Stimulated activated CD4-positive, alpha-beta T cell treated with anti-CD3 and anti-CD28 coated beads, TNF-alpha, amount 100 ng/mL, for 1 hour (primary cell): ENCODE data around the gene NT5DC3.
"Not testable (repeated sequence)": the region's sequence is repeated elsewhere in the genome, so short reads cannot be mapped to it uniquely, and the experiment has no call there.

Experiments used
- DNase-seq, 3 donors: peaks; one replicate each; pipeline ENCODE4 v3.0.0-alpha.2; 2020; ENCODE audit warnings: low read depth in 3 of 3, low spot score in 1 of 3

Gene NT5DC3

DNA sequence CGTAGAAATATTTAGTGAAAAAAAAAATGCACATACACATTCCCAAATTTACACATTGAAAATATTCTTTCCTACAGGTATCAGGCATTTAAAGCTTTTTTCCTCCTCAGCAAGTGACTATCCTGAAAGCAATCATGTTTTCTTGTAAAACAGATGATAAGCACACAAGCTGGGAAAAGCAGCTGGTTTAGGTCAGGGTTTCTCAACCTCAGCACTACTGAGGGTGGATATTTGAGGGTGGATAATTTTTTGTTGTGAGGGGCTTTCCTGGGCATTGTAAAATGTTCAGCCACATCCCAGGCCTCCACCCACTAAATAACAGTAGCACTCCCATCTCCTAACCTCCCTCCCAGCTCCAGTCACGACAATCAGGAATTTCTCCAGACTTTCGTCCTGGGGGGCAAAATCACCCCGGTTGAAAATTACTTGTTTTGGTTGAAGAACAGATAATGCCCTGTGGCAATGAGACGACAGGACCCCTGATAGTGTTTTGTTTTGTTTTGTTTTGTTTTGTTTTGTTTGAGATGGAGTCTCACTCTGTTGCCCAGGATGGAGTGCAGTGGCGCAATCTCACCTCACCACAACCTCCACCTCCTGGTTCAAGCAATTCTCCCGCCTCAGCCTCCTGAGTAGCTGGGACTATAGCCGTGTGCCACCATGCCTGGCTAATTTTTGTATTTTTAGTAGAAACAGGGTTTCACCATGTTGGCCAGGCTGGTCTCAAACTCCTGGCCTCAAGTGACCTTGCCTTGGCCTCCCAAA is 15.0 kb upstream of the NT5DC3 start:
- DNase-seq, result no peak

DNA sequence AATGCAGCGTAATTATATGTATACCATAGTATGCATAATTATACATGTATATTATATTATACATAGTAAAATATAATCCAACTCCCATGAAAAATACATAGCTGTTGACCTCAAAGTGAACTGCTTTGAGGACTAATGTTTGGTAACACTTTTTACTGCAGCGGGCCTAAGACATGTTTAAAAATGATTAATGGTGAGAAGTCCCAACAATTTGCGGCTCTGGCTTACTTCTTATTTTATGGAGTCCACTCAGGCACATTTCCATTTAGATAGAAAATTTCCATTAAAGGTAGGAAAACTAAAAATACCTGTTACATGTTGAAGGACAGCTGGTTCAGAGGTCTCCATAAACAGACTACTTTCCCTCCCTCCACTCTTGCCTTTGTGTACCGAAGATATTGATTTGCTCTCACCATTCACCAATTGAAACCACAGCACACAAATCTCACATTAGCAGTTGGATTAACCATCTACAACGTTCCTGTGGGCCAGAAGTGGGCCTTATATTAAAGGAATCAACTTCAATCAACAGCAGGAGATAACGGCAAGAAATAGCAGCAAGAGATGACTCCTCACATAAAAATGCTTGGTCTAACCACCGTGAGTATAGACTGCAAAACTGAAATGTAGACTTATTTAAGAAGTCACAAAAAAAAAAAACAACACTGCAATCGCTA is 14.1 kb upstream of the NT5DC3 start:
- no peak for DNase-seq

DNA sequence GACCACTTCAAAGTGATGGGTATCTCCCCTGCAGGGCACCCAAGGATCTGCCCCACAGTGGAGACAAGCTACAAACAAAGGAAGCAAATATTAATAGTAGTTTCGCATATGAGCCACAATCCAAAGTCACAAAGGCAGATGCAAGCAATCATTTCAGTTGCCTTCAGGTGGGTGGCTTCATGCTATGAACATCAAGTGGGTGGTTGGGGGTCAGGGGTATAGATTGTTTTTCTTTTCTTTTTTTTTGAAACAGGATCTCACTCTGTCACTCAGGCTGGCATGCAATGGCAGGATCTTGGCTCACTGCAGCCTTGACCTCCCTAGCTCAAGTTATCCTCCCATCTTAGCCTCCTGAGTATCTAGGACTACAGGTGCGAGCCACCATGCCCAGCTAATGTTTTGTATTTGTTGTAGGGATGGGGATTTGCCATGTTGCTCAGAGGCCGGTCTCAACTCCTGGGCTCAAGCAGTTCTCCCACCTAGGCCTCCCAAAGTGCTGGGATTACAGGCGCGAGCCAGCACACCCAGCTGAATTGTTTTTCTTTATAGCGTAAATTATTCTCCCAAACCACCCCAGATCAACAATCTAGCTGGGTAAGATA is 13.4 kb upstream of the NT5DC3 start:
- no peak for DNase-seq

DNA sequence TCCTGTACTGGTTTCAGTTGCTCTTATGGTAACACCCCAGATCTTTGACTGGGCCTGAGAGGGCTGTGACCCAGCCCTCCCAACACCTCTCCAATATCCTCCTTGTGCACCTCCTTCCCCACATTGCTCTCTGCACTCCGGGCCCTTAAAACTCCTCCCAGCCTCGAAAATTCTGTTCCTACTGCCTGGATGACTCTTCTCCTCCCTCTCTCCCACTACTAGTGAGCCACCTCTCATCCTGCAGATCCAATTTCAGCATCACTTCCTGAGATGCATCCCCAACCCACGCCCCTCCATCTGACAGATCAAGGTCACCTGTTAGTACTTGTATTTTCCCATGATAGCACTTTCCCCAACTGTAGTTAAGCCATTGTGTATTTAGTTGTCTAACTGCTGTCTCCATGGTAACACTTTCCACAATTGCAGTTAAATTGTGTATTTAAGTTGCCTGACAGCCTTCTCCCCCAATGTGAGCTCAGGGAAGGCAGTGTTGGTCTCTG is 11.5 kb upstream of the NT5DC3 start:
- no peak for DNase-seq

DNA sequence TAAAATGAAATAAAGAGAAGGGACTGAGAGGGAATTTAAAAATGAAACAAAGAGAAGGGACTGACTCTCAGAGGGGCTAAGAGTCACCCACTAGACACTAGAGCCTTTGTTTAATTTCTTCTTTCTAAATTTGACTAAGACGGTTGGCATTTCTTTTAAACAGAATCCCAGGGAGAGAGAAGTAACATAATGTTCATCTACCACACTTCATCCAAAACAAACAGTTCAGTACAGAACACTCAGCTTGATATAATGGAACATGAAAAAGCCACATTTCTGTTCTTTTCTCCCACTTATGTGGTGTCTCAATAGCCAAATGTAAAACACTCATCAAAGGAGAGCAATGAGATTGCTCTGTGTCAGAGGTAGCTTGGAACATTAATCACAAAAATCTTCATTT is 10.1 kb upstream of the NT5DC3 start:
- no peak for DNase-seq

DNA sequence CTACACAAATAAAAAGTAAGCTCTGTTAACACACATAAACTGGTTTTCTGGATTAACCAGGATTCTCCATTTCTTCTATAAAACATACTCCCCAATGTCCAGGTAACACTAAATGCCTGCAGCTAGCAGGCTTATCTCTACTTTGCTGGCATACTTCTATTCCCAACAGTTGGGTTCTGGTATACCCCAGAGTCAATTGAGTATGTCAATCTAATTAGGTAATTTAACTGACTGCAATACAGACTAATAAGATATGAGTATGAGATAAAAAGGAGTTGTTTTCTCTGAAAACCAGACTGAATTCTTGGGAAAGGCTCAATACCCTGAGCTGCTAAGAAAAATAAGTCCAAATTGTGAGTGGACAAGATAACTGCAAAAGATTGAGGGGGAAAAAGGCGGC is 9.4 kb upstream of the NT5DC3 start:
- DNase-seq, result no peak

DNA sequence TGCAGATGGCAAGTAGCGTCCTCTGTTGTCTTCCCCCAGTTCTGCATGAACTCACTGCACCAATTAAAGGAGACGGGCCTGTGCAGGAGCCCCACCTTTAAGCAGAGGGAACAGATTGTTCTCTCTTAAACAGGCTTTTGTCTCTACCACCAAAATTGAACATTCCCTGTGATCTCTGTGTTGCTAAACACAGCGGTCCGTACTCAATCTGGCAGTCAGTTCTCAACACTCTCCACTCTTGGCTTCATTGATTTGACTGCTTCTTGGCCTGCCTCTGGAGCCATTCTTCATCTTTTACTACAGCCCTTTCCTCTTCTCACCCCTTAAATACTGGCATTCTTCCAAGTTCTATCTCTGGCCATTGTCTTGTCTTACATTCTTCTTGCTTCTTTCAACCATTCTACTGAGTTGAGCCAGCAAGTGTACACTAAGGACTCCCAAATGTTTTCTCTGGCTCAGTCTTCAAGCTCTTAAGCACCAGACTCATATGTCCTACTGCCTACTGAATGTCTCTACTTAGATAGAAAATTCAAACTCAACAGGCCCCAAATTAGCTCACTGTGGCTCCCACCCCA is 8.0 kb upstream of the NT5DC3 start:
- DNase-seq, result no peak

DNA sequence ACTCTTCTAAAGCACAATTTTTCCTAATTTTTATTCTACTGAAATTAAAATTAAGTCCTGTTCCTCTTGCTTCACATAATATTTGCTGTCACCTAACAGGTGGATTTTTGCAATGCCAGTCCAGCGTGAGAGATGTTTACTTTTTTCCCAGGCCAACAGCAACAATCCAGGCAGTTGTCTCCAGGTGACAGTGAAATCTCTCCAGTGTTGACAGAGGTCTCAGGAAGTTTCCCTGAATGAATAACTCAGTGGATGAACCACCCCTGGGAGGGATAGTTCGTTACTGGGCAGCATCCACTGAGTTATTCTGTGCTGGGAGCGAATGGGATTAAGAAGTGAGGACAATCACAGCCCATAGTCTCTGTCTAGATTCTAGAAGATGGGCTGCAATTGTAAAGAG is 7.1 kb upstream of the NT5DC3 start:
- DNase-seq, result no peak

DNA sequence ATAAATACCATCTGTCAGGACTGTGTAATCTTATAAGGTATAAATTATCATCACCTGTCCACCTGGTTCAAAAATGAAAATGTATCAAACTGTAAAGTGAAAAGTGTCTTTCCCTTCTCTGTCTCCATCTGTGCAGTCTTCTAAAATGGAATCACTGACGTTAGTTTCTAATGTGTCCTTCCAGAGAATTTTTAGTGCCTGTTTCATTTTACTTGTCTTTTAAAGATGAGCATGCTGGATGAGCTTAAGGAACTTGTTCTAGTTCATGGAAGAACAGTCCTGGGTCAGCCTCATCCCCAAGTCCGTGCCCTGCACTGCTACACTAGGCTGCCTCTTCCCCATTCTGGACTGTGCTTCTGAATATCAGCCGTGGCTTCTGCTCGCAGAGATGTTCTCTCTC is 5.4 kb upstream of the NT5DC3 start:
- DNase-seq, result no peak

DNA sequence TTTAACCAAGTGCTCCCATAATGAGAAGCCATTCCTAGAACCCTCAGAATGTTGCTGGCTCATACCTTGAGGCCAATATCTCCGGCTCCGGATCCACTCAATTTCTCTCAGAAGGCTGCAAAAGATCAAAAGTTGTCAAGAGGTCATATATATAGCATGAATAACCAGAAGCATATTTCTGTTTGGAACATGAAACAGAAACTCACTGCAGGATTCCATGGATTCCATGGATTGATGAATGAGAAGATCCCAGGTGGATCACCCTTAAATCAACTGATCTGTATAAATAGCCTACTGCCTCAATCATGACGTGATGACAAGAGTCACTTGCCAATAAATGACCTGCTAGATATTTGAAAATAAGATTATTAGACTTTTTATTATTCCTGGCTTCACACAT is 3.3 kb upstream of the NT5DC3 start:
- DNase-seq, result no peak

DNA sequence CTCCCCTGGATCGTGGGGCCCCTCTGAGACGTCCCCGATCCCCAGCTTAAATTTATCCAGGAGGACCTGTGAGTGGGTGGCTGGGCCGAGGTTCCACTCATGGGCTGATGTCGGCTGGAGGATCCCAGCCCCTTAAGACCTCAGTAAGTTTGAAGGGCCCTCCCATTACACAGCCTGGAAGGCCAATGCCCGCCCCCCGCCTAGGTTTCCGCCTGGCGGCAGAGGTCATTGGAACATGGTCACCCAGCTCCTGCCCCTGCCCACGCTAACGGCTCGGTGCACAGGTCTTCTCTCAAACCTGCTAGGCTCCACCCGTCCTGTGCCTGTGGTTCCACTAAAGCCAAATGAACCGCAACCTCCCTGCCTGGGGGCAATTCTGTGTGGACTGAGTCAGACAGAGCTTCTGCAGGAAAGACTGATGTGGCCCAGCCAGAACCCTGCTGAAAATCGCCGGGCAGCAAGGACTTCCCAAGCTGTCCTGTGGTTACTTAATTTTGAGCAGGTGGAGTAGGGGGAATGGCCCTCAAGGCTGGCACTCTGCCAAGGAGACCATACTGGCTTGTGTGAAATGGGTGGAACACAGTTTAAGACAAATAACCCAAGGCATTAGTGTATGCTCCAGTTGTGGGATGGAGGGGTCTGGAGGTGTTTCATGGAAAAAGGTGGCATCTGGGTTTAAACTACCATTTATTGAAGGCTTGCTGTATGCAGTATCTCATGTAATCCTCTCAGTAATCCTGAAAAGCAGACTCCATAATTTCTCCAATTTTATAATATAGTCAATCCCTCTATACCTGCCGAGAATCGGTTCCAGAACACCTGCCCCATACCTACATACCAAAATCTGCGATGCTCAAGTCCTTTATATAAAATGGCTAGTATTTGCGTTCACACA is 903 bp upstream of the NT5DC3 start:
- peak in 2 of 3 donors; percentile 1 to 10 for DNase-seq

DNA sequence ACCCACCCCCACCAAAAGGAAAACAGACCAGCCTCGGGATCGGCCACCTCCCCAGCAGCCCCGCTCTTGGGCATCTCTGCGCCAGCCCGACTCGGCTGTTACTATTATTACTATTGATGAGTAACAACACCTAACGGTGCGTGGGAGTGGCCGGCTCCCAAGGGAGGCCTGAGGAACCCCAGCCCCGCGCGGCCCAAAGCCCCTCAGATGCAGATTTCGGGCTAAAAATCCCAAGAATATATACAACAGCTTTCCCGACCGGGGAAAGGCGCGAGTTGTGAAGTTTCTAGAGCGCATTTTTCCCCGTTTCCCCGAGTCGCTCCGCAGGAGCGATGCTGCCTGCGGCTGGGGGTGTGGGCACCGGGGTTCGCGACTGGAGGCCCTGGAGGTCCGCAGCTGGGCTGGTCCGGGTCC is 565 bp downstream of the NT5DC3 start:
- DNase-seq, result peak in 1 of 3 donors; percentile 15

DNA sequence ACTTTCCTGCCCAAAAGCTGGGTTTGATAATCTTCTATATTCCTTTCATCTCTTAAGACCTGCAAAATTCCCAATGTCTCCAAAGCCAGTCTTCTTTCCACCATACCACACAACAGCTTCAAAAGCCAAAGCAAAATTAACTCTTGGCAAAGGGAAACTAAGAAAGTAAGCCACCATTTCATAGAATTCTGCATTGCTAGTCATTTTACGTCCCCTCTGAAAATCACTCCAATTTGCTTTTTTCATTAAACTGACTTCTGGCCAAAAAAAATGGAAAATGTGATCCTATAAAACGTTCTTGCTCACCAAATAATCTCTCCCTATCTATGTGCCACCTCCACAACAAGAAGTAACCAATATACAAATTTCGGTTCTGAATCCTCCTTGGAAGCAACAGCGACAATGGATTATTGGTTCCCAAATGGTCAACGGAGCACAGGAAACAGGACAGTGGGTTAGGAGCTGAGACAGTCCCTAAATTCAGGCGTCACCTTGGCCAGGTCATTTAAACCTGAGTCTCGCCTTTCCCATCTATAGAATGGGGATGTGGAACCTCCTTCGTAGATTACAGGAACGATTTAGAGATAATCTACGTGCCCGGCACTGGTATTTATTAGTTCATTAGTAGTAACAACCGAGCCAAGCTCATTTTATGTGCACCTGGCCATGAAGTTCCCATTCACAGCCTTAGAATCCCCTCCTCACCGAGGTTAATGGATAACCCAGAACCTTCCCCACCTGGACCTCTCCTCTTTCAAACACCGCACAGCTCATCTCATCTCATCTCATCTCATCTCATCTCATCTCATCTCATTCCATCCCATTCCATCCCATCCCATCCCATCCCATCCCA is 1.2 kb downstream of the NT5DC3 start:
- DNase-seq, result no peak

DNA sequence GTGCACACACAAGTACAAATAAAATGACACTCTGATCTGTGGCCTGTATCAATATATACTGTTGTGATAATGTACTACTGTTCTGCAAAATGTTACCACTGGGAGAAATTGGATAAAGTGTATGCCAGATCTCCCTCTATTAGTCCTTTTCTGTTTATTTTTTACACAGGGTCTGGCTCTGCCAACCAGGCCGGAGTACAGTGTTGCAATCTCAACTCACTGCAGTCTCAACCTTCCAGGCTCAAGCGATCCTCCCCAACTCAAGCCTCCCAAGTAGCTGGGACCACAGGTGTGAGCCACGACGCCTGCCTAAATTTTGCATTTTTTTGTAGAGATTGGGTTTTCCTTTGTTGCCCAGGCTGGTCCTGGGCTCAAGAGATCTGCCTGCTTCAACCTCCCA is 1.9 kb downstream of the NT5DC3 start:
- DNase-seq, result no peak

DNA sequence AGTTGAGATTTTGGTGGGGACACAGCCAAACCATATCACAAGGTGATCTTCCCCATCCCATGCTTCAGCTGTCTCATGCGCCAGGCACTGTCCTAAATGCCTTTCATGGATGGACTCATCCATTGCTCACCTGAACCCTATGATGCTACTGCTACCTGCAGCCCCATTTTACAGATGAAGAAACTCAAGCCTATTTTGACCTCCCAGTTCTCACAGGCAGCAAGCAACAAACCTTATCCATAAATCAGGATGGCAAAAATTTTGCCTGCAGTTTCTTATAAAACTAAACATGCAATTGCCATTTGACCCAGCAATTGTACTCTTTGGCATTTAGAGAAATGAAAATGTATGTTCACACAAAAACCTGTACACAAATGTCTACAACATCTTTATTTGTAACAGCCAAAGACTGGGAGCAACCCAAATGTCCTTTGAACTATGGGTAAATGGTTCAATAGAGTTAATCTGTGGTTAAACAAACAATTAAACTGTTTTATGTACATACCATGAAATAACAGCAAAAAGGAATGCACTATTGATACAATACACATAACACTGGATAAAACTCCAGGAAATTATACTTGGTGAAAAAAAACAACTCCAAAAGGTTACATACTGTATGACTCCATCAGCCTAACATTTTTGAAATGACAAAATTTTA is 2.6 kb downstream of the NT5DC3 start:
- DNase-seq, result no peak

DNA sequence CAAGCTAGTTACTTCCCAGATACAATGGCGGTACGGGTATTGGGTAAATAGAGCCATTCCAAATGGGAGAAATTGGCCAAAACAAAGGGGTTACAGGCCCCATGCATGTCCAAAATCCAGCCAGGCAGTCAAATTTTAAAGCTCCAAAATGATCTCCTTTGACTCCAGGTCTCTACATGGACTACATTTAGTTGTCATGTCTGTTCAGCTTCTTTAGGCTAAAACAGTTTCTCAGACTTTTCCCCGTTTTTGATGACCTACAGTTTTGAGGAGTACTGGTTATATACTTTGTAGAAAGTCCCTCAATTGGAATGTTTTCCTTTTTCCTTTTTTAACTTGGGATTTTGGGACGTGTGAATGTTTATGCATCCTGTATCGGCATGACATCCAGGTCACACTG is 4.7 kb downstream of the NT5DC3 start:
- DNase-seq, result no peak

DNA sequence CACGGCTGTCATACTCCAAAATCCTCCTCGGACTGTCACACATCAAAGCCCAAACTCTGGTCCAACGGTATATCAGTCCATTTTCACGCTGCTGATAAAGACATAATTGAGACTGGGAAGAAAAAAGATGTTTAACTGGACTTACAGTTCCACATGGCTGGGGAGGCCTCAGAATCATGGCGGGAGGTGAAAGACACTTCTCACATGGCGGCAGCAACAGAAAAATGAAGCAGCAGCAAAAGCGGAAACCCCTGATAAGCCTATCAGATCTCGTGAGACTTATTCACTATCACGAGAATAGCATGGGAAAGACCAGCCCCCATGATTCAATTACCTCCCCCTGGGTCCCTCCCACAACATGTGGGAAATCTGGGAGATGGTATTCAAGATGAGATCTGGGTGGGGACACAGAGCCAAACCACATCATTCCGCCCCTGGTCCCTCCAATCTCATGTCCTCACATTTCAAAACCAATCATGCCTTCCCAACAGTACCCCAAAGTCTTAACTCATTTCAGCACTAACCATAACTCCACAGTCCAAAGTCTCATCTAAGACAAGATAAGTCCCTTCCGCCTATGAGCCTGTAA is 5.2 kb downstream of the NT5DC3 start:
- not testable (repeated sequence) for DNase-seq

DNA sequence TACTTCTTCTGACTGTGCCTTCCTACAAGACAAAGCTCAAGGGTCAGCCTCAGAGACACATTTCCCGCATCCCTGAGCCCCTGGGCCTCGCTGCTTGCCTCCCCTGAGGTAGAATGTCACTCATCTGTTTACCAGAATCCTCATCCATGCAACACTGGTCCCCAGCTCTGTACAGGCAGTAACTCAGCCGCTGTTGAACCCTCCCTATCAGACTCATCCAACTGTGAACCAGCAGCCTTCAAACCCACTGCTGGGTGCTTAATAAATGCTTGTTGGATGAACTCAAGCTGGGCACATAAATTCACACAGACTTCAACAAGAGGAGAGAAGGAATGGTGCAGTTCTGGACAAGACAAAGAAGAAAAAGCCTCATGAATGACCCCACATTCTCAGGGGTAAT is 6.1 kb downstream of the NT5DC3 start:
- no peak for DNase-seq

DNA sequence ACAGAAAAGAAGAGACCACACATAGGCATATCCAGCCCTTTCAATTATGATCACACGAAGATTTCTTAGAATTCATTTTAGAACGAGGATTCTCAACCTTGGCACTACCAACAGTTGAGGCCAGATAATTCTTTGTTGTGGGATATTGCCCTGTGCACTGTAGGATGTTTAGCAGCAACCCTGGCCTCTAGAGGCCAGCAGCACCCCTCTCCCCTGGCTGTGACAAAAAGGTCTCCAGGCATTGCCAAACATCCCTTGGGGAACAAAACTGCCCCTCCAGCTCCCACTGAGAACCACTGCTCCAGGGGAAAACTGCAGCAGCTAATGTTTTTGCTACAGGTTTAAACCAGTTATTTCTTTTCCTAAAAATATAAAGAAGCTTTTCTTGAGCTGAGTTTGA is 7.1 kb downstream of the NT5DC3 start:
- DNase-seq, result no peak
